HEK293 (cell line): ENCODE results near the gene G6PD.

Experiments used
- YY1 ChIP-seq: fragments of 450-650 bp; formaldehyde crosslinking; IDR thresholded peaks from 2 replicates; pipeline ENCODE4 v1.5.1; 2018; ENCODE audit warnings: missing biosample characterization, missing genetic modification characterization
- ZFP37 ChIP-seq: fragments of 450-650 bp; formaldehyde crosslinking; IDR thresholded peaks from 2 replicates; pipeline ENCODE4 v1.5.1; 2016; ENCODE audit warnings: missing biosample characterization, missing genetic modification characterization
- ZNF184 ChIP-seq: fragments of 450-650 bp; IDR thresholded peaks from 2 replicates; pipeline ENCODE4 v1.5.1; 2018; ENCODE audit warnings: missing biosample characterization, mild to moderate bottlenecking, missing genetic modification characterization
- ZNF658 ChIP-seq: fragments of 450-650 bp; formaldehyde crosslinking; IDR thresholded peaks from 2 replicates; pipeline ENCODE4; 2016; ENCODE audit warnings: missing biosample characterization, missing genetic modification characterization
- TF ChIP-seq, protein P1 (sequence below): fragments of 450-650 bp; formaldehyde crosslinking; IDR thresholded peaks from 2 replicates; pipeline ENCODE4 v1.5.1; 2016; ENCODE audit warnings: missing biosample characterization, missing genetic modification characterization
- TF ChIP-seq, protein P2 (sequence below): fragments of 450-650 bp; formaldehyde crosslinking; IDR thresholded peaks from 2 replicates; pipeline ENCODE4 v1.5.1; 2016; ENCODE audit warnings: missing biosample characterization, missing genetic modification characterization
- TF ChIP-seq, protein P3 (sequence below): fragments of 450-650 bp; formaldehyde crosslinking; IDR thresholded peaks from 2 replicates; pipeline ENCODE4 v1.5.1; 2016; ENCODE audit warnings: missing biosample characterization, missing genetic modification characterization, low read depth
- TF ChIP-seq, protein P4 (sequence below): fragments of 450-650 bp; formaldehyde crosslinking; IDR thresholded peaks from 2 replicates; pipeline ENCODE4 v1.5.1; 2016; ENCODE audit warnings: missing biosample characterization, missing genetic modification characterization
- TF ChIP-seq, protein P5 (sequence below): fragments of 450-650 bp; formaldehyde crosslinking; IDR thresholded peaks from 2 replicates; pipeline ENCODE4 v1.5.1; 2016; ENCODE audit warnings: missing biosample characterization, missing genetic modification characterization, low read depth
- TF ChIP-seq, protein P6 (sequence below): fragments of 450-650 bp; formaldehyde crosslinking; IDR thresholded peaks from 2 replicates; pipeline ENCODE4 v1.5.1; 2016; ENCODE audit warnings: missing biosample characterization, missing genetic modification characterization
- TF ChIP-seq, protein P7 (sequence below): fragments of 450-650 bp; formaldehyde crosslinking; conservative IDR thresholded peaks from 2 replicates; pipeline ENCODE4 v1.5.1; 2016; ENCODE audit warnings: low read depth, missing biosample characterization, missing genetic modification characterization

DNA sequence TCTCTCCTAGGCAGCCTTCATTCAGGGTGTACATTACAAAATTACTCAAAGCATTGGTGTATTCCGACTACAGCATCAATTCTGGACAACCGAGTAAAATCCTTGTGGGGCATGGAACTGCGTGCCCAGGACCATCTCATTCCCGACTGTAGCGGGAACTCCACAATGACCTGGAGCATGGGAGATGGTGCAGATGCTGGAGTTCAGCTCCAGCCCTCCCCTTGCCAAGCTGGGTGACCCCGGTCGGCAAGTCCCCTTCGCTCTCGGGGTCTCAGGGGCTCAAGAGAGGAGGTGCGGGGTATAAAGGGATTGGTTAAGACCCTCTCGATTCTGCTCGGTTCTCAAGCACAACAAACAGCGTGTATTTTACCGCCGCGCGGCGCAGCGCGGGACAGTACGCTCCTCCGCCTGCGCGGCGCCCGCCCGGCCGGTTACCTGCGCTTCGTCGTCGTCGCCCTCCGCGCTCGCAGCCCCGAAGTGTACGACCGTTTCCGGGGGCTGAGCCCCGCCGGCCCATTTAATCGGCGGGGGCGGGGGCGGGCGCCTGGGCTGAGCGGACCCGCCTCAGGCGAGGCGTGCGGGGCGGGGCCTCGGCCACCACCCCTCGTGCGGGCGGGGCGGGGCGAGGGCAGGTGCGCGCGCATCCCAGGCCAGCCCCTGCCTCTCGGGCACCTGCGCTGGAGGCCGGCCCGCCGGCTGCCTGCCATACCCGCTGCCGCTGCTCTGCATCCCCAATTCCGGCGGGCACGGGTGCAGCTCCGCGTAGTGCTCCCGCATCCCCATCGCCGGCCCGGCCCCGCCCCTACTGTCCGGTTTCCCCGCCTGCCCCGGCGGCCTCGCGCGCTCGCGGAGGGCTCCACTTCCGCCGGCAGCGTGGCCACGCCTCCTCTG, at the start of gene G6PD:
- TF ChIP-seq, protein P1, sequence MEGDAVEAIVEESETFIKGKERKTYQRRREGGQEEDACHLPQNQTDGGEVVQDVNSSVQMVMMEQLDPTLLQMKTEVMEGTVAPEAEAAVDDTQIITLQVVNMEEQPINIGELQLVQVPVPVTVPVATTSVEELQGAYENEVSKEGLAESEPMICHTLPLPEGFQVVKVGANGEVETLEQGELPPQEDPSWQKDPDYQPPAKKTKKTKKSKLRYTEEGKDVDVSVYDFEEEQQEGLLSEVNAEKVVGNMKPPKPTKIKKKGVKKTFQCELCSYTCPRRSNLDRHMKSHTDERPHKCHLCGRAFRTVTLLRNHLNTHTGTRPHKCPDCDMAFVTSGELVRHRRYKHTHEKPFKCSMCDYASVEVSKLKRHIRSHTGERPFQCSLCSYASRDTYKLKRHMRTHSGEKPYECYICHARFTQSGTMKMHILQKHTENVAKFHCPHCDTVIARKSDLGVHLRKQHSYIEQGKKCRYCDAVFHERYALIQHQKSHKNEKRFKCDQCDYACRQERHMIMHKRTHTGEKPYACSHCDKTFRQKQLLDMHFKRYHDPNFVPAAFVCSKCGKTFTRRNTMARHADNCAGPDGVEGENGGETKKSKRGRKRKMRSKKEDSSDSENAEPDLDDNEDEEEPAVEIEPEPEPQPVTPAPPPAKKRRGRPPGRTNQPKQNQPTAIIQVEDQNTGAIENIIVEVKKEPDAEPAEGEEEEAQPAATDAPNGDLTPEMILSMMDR (tag by site-specific recombination) = no peak
- TF ChIP-seq, protein P2, sequence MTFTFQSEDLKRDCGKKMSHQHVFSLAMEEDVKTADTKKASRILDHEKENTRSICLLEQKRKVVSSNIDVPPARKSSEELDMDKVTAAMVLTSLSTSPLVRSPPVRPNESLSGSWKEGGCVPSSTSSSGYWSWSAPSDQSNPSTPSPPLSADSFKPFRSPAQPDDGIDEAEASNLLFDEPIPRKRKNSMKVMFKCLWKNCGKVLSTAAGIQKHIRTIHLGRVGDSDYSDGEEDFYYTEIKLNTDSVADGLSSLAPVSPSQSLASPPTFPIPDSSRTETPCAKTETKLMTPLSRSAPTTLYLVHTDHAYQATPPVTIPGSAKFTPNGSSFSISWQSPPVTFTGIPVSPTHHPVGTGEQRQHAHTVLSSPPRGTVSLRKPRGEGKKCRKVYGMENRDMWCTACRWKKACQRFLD (tag by site-specific recombination) = no peak
- TF ChIP-seq ZNF658 (tag by site-specific recombination) (no peak), ZNF184 (no peak), ZFP37 (no peak), YY1 (no peak)
- TF ChIP-seq, protein P3, sequence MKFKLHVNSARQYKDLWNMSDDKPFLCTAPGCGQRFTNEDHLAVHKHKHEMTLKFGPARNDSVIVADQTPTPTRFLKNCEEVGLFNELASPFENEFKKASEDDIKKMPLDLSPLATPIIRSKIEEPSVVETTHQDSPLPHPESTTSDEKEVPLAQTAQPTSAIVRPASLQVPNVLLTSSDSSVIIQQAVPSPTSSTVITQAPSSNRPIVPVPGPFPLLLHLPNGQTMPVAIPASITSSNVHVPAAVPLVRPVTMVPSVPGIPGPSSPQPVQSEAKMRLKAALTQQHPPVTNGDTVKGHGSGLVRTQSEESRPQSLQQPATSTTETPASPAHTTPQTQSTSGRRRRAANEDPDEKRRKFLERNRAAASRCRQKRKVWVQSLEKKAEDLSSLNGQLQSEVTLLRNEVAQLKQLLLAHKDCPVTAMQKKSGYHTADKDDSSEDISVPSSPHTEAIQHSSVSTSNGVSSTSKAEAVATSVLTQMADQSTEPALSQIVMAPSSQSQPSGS (tag by site-specific recombination) = no peak
- TF ChIP-seq, protein P4, sequence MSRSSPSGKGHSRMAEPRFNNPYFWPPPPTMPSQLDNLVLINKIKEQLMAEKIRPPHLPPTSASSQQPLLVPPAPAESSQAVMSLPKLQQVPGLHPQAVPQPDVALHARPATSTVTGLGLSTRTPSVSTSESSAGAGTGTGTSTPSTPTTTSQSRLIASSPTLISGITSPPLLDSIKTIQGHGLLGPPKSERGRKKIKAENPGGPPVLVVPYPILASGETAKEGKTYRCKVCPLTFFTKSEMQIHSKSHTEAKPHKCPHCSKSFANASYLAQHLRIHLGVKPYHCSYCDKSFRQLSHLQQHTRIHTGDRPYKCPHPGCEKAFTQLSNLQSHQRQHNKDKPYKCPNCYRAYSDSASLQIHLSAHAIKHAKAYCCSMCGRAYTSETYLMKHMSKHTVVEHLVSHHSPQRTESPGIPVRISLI (tag by site-specific recombination) = no peak
- TF ChIP-seq, protein P5, sequence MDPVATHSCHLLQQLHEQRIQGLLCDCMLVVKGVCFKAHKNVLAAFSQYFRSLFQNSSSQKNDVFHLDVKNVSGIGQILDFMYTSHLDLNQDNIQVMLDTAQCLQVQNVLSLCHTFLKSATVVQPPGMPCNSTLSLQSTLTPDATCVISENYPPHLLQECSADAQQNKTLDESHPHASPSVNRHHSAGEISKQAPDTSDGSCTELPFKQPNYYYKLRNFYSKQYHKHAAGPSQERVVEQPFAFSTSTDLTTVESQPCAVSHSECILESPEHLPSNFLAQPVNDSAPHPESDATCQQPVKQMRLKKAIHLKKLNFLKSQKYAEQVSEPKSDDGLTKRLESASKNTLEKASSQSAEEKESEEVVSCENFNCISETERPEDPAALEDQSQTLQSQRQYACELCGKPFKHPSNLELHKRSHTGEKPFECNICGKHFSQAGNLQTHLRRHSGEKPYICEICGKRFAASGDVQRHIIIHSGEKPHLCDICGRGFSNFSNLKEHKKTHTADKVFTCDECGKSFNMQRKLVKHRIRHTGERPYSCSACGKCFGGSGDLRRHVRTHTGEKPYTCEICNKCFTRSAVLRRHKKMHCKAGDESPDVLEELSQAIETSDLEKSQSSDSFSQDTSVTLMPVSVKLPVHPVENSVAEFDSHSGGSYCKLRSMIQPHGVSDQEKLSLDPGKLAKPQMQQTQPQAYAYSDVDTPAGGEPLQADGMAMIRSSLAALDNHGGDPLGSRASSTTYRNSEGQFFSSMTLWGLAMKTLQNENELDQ (tag by site-specific recombination) = no peak
- TF ChIP-seq, protein P6, sequence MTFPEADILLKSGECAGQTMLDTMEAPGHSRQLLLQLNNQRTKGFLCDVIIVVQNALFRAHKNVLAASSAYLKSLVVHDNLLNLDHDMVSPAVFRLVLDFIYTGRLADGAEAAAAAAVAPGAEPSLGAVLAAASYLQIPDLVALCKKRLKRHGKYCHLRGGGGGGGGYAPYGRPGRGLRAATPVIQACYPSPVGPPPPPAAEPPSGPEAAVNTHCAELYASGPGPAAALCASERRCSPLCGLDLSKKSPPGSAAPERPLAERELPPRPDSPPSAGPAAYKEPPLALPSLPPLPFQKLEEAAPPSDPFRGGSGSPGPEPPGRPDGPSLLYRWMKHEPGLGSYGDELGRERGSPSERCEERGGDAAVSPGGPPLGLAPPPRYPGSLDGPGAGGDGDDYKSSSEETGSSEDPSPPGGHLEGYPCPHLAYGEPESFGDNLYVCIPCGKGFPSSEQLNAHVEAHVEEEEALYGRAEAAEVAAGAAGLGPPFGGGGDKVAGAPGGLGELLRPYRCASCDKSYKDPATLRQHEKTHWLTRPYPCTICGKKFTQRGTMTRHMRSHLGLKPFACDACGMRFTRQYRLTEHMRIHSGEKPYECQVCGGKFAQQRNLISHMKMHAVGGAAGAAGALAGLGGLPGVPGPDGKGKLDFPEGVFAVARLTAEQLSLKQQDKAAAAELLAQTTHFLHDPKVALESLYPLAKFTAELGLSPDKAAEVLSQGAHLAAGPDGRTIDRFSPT = no peak
- TF ChIP-seq, protein P7, sequence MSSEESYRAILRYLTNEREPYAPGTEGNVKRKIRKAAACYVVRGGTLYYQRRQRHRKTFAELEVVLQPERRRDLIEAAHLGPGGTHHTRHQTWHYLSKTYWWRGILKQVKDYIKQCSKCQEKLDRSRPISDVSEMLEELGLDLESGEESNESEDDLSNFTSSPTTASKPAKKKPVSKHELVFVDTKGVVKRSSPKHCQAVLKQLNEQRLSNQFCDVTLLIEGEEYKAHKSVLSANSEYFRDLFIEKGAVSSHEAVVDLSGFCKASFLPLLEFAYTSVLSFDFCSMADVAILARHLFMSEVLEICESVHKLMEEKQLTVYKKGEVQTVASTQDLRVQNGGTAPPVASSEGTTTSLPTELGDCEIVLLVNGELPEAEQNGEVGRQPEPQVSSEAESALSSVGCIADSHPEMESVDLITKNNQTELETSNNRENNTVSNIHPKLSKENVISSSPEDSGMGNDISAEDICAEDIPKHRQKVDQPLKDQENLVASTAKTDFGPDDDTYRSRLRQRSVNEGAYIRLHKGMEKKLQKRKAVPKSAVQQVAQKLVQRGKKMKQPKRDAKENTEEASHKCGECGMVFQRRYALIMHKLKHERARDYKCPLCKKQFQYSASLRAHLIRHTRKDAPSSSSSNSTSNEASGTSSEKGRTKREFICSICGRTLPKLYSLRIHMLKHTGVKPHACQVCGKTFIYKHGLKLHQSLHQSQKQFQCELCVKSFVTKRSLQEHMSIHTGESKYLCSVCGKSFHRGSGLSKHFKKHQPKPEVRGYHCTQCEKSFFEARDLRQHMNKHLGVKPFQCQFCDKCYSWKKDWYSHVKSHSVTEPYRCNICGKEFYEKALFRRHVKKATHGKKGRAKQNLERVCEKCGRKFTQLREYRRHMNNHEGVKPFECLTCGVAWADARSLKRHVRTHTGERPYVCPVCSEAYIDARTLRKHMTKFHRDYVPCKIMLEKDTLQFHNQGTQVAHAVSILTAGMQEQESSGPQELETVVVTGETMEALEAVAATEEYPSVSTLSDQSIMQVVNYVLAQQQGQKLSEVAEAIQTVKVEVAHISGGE = no peak
